NCI-H1048 (cell line): Measurements from ENCODE around the gene MZF1.
"Not testable (repeated sequence)": the region's sequence is repeated elsewhere in the genome, so short reads cannot be mapped to it uniquely, and the experiment has no call there.

Experiments
- DNase-seq: peaks from one replicate; lab custom pipeline; 2025; lab: John Stamatoyannopoulos, UW

MZF1 gene

GRCh38 chr19:58539169-58539559 is 34.0 kb downstream of the MZF1 start:
- not testable (repeated sequence) for DNase-seq

DNA sequence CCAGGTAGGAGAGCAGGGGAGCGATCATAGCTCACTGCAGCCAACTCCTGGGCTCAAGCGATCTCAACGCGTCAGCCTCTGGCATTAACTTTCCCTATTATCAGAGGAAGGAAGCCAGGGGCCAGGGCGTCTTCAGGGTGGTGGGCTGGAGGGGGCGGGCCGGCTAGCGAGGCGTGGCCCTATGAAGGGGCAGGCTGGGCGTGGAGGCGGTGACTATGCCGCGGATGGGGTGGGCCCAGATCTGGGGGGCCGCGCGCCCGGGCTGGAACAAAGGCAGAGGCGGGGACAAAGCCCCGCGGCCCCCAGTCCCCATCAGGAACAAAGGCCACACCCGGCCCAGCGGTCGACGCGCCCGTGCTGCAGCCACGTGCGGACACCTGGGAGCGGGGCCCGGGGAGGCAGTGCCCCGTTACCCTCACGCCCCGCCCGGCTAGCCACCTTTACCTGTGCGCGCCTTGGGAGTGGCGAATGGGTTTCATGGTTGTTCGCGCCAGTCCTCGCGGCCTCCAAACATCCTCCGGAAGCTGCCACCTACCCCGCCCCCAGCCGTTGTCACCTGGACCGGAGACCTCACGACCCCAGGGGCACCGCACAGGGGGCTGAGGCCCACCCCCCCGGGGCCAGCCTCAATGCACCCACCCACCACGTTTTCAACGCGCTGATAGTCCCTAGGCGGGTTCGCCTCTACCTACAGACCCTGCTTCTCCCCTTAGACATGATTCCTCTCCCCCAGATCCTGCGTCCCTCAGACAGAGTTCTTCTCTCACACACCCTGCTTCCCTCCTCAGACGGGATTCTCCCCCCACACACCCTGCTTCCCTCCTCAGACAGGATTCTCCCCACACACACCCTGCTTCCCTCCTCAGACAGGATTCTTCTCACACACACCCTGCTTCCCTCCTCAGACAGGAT is 34.6 kb downstream of the MZF1 start:
- DNase-seq, result no peak

DNA sequence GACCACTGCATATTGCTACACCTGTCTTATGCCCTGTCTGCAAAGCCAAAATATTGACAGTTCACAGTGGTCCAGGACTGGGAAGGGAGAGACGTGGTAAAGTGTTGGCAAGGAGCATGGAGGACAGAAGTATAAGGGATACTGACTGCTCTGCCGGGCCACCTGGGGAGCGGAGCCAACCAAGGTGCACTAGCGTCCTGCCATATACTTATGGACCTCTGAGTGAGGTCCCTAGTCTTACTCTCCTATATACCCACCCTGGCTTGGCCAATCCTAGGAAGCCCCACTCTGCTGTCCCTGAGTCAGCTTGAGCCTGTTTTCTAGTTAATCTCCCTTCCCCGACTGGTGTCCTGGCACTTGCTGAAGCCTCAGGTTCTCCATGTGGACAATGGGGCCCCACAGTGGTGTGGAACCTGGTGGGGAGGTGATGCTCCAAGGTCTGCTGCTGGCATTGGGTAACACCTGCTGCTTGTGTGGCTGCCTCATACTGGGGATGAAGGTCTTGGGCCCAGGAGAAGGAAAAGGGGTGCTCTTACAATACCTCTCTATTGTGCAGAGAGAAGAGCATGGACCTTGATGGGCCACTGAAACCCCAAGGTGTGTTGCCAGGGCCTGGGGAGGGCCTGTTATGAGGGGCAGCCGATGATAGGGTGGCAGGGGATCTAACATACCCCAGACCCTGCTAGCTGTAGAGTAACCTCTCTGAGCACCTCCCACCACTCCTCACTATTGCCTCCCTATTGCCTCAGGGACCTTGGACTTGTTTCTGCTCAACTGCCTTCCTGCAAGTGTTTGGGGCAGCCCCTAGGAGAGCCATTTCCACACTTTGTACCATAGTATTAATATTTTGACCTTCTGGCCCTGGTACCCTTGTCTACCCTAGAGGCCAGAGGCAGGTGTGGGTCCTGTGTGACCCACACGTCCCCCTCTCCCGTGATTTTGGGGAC is 36.0 kb downstream of the MZF1 start:
- no peak for DNase-seq

GRCh38 chr19:58535857-58536256 is 37.3 kb downstream of the MZF1 start:
- DNase-seq, result no peak

- no peak for DNase-seq
Measured at GRCh38 chr19:58531034-58531840, 41.9 kb downstream of the MZF1 start.

- DNase-seq, result no peak
Measured at GRCh38 chr19:58529405-58529804, 43.7 kb downstream of the MZF1 start.

- no peak for DNase-seq
Measured at GRCh38 chr19:58522709-58523108, 50.4 kb downstream of the MZF1 start.

DNA sequence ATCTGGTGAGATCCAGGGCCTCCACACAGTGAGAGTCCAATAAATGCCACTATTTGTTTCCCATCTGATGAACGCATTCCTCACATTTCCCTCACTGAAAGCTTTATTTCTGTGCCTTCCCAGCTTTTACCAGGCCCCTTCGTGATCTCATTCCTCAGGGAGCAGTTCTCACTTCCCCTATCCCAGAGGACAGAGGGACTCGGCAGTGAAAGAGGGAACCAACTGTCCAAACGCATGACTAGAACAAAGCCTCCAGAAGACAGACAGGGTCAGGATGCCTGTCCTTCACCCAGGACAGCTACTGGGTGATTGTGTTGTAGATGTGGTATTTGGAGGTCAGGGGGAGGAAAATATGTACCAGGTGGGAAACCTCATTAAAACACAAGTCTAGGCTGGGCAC is 51.5 kb downstream of the MZF1 start:
- no peak for DNase-seq

- DNase-seq, result no peak
Measured at GRCh38 chr19:58520257-58520599, 52.9 kb downstream of the MZF1 start.

DNA sequence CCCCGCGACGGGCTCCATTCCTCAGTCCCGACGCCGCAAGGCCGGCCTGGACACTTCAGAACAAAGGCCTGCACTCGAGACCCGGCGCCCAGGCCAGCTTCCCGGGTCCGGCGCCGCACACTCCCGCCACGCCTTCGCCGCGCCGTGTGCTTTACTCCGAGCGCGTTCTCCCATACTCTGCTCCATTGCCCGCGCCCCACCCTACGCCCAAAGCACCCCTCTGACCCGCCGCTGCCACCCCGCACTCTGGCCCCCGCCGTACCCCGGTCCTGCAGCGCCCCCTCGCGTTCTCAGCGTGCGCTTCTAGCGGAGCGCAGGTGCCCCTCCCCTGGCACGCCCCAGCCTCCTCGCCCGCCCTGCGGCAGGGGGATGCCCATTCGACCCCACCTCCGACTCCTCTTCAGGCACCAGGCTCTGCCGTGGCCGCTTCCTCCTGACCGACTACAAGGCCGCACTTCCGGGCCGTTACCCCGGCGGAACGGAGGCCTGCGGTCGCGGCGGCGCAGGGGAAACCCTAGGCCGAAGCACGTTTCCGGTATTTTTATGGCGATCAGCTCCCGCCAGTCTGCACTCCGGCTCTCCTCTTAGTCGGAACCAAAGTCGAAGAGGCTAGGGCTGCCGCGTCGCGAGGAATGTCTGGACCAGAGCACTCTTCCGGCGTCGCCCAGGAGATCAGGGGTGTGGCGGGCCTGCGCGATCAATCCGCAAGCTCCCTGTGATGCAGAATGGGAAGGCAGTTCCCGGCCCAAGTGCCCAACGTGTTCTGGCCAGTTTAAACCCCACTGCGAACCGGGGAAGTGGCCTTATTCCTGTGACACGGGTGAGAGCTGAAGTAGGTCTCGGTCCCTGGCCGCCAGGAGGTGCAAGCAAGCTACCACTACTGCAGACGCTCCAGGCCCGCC is 53.5 kb downstream of the MZF1 start, which contains the start of gene ZBTB45:
Gene ZBTB45 (minus strand): TSS at position 456 of the 902 bp plus-strand sequence. CDS start 2,137 bp downstream, outside the sequence.
- peak; percentile 87 for DNase-seq

GRCh38 chr19:58519087-58519354 is 54.1 kb downstream of the MZF1 start:
- DNase-seq, result no peak

GRCh38 chr19:58518256-58519086 is 54.7 kb downstream of the MZF1 start:
- no peak for DNase-seq

- no peak for DNase-seq
Measured at GRCh38 chr19:58516964-58517833, 55.9 kb downstream of the MZF1 start.

DNA sequence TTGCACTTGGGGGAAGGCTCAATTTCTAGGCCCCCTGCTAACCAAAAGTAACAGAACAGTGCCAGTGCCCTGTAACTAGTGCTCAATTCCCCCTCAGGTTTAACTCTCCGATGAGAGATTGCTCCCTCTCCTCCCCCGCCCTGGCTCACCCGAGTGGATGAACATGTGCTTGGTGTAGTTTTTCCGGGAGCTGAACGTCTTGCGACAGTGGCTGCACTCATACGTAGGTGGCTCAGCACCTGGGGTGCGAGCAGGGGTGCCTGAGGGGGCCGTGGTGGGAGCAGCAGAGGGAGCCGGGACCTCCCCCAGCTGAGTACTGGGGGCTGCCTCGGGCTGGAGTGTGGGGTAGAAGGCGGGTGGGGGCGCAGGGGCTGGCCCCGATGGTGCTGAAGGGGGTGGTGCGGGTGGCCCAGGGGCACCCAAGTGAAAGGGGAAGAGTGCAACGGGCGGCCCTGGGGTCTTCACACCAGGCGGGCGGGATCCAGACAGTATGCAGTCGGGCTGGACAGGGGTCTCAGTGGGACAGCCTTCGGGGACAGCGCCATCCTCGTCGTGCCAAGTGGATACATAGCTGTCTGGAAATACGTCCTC is 56.8 kb downstream of the MZF1 start:
- no peak for DNase-seq

- DNase-seq, result no peak
Measured at GRCh38 chr19:58515259-58515658, 57.9 kb downstream of the MZF1 start.

DNA sequence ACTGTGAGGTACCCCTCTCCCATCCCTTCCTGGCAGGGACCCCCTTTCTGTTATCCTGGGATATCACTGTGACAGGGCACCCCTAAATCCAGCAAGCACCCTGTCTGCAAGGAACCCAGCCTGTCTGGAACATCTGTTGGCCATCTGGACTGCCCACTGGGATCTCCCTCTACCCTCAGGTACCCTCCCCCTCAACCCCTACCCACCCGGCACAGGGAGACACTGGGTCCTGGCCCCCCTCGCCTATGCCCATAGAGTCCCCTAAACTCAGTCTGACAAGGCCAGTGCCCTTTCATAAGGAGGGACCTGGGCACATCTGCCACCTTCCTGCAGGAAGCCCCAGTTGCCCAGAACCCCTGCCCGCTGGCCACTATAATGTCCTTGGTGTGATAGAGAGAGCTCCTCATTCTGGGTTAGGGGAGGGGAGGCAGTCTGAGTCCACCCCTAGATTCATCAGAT is 58.5 kb downstream of the MZF1 start:
- DNase-seq, result no peak

- peak; percentile 85 for DNase-seq
Measured at GRCh38 chr19:58513694-58514563, 59.2 kb downstream of the MZF1 start.

DNA sequence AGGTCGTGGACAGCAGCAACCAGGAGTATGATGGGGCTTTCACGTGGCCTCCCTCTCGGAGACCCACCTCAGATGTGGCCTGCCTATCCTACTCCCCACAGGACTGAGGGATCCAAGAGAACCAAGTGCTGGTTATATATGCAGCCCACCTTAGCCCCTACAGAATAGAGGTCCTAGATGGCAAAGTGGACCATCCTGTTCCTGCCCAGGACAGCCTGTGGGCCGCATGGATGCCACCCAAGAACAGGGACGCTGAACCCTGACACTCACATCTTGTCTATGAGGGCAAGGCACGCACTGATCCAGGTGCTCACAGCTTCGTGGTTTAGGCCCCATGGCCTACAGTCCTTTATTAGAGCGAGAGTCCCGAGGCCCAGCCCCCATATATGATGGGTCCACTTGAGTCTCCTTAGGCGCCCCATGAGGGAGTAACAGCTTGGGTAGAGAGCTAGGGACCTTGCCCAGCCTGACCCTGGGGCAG is 59.9 kb downstream of the MZF1 start:
- DNase-seq, result no peak
